ENCODE data around the gene TBC1D25.

TBC1D25 gene, protein sequence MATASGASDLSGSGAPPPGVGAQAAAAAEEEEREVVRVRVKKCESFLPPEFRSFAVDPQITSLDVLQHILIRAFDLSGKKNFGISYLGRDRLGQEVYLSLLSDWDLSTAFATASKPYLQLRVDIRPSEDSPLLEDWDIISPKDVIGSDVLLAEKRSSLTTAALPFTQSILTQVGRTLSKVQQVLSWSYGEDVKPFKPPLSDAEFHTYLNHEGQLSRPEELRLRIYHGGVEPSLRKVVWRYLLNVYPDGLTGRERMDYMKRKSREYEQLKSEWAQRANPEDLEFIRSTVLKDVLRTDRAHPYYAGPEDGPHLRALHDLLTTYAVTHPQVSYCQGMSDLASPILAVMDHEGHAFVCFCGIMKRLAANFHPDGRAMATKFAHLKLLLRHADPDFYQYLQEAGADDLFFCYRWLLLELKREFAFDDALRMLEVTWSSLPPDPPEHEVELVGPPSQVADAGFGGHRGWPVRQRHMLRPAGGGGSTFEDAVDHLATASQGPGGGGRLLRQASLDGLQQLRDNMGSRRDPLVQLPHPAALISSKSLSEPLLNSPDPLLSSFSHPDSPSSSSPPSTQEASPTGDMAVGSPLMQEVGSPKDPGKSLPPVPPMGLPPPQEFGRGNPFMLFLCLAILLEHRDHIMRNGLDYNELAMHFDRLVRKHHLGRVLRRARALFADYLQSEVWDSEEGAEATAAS

DNA sequence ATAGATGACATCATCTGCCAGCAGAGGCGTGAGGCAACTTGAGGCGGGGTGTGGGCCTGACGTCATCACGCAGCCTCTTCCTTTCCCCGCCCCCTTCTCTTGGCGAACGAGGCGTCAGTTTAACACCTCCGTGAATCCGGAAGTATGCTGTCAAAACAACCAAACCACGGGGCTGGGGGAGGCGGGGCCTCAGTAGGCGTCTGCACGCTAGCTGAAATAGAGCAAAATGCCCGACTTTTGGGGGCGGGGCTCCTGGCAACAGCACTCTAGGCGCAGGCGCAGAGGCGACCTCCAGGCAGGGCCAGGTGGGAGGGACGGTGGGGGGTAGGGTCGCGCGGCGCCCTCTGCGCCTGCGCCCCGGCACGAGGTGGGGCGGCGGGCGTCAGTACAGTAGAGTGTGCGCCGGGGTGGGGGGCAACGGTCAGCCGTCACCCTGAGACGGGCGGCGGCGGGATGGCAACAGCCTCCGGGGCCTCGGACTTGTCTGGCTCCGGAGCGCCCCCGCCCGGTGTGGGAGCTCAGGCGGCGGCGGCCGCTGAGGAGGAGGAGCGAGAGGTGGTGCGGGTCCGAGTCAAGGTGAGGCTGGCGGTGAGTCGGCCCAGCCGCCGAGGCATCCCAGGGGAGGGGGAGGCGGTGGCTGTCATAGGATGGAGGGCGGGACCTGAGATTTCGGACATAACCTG is at the start of gene TBC1D25:
TSS of gene TBC1D25 (plus strand) at position 370 of the 683 bp plus-strand sequence. CDS start at position 454, 84 bp downstream.
- peak; percentile 98 for DNase-seq

DNA sequence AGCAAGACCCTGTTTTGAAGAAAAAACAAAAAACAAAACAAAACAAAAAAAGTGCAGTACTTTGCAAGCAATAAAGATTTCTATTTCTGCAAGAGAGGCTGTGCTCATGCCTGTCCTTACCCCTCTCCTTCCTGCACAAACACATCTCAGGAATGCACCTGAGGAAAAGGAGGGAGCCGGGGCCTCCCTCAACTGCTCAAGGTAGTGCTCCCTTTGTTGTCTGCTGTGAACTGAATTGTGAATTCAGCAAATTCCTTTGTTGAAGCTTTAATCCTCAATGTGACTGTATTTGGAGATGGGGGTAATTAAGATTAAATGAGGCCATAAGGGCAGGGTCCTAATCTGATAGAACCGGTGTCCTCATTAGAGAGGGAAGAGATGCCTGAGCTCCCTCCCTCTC is 49.6 kb upstream of the TBC1D25 start:
- DNase-seq, result no peak

DNA sequence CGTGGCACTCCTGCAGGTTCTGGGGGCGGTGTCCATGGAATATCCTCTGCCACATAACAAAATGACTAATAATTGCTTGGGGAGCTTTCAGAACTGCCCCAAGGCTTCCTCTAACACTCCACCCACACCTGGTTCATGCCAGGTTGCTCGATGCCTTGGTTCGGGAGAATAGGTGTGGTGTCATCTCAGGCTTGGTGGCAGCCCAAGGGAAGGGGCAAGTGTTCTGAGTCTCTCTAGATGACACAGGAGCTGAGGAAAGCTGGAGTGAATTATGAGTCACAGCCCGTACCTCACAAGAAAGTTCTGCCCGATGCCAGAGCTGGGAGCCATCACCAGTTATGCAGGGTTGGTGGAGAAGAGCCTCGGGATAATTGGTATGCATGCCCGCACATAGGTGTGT is 48.9 kb upstream of the TBC1D25 start:
- no peak for DNase-seq

DNA sequence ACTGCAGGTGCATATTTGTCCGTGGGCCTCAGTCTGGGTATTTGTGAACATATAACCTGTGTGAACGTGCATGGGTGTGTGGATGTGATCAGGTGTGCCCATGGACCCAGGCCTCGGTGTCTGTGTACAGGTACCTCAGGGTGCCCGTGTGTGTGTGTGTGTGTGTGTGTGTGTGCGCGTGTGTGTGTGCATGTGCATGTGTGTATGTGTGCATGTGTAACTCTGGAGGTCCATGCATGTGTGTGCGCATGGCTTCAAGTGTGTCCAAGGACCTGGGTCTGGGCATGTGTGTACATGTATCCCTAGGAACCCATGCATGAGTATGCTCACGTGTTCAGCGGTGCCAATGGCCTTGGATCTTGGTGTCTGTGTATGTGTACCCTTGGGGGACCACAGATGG is 47.7 kb upstream of the TBC1D25 start:
- no peak for DNase-seq

DNA sequence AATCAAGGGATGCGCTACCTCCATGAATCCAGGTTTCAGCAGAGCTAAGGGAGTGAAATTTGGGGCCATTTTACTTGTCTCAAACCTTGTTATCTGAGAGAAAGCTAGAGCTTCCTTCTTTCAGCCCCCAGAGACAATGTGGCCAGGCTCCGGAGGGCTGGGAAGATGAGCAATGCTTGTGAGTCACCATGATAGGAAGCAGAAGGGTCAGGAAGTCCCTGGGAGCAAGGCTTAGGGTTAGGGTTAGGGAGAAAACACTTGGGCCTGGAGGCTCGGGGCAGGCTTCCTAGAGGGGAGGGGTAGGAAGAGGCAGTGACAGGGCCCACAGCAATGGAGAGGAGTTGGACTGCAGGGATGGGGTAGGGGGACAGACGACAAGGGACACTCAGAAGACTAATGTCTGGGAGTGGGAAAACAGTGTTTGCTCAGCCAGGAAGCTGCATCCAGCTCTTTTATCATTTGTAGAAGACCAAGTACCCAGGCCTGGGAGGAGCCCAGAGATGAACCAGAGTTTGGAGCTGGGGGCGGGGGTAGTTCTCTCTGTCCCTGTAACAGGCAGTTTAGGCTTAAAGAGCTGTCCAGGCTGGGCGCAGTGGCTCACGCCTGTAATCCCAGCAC is 47.1 kb upstream of the TBC1D25 start:
- no peak for DNase-seq

DNA sequence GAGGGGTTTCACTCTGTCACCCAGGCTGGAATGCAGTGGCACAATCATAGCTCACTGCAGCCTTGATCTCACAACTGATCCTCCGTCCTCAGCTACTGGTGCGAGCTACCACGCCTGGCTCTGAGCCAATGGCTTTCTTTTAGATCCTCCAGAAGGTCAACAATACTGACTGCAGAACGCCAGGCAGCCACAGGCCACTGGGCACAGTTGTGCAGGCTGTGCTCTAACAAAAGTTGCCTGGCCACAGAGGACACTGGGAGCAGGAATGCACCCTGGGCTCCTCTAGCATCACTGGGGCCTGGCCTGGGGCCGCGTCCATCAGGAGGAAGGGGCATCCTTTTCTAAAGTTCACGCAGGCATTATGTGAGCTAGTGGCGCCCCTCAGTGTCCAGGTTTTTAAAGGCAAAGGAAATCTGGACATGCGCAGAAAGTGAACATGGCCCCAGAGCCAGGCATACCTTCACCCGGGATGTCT is 45.6 kb upstream of the TBC1D25 start:
- no peak for DNase-seq

DNA sequence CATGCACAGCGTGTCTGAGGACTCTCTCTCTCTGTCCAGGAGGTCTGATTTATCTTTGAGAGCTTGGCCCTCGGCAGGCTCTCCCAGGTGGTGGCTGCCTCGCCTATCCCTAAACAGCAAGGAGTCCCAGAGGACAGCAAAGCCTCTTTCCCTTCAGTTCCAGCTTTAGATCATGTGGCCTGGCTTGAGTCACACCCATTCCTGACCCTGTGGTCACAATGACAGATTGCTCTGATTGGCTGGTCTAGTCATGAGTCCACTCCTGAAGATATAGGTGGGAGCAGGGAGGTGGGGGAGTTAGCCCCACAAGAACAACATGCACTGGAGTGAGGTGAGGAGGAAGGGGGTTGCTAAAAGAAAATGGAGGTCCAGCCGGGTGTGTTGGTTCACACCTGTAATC is 42.9 kb upstream of the TBC1D25 start:
- DNase-seq, result no peak

DNA sequence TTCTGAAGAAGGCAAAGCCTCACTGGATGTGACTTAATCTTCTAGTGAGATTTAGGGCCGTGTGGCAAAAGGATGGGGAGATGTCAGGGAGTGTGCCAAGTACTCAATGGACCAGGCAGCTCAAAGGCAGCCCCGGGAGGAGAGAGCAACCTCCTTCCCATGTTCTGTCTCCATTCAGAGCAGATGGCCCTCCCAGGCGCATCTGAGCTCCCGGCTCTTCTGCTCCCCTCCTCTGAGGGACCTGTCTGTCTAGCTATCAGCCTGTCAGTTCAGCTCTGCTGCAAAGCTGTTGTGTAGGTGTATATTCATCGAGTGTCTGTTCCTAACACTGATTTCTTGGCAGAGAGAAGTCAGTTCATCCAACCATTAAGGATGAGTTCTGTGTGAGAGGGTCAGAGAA is 41.6 kb upstream of the TBC1D25 start:
- DNase-seq, result no peak

DNA sequence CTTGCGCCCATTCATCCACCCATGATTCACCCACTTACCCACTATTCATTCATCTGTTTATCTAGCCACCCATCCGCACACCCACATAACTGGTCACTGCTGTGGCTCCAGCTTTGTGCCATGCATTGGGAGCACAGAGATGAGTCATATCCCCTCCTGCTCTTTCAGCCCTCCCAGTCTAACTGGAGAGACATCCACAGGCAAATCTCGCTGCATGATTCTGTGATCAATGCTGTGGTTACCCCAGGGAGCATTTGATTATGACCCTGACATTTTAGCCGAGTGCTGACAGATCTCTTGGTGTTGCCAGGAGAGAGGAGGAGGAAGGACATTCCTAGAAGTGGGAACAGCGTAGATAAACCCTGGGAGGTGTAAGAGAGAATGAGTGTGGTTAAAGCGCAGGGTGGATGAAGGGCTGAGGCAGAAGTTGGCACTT is 41.1 kb upstream of the TBC1D25 start:
- DNase-seq, result no peak

DNA sequence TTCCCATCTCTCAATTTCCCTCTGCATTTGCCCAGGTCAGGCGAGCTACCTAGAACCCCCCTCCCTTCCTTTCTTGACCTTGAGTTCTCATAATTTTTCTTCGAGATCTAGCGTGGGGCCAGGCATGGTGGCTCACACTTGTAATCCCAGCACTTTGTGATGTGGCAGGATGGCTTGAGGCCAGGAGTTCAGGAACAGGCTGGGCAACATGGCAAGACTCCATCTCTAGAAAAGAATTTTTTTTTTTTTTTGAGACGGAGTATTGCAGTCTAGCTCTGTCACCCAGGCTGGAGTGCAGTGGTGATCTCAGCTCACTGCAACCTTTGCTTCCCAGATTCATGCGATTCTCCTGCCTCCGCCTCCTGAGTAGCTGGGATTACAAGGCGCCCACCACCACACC is 35.3 kb upstream of the TBC1D25 start:
- no peak for DNase-seq

DNA sequence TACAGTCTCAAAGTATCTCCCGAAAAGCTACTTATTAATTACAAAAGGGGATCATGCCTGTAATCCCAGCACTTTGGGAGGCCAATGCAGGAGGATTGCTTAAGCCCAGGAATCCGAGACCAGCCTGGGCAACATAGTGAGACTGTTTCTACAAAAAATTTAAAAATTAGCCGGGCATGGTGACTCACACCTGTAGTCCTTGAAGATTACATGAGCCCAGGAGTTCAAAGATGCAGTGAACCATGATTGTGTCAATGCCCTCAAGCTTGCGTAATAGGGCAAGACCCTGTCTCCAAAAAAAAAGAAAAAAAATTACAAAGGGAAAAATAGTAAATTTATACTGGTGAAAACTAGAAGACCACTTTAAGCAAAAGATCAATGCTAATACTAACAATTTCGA is 34.0 kb upstream of the TBC1D25 start:
- DNase-seq, result no peak

DNA sequence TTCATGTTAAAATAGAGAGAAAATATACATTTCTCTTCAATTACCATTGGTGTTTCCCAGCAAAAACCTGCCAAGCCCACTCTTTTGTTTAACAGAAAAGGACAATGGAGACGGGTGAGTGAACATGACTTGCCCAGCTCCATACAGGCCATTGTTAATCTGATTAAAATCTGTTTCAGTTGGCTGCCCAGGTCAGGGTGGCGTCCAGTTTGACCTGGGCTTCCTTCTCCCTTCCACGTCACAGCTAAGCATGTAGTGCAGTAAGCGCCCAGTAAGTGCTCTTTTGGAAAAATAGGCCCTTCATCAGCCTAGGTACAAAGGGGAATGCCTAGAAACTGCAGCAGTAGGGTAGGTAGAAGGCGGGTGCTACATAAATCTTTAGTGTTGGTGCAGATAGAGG is 32.3 kb upstream of the TBC1D25 start:
- DNase-seq, result no peak

DNA sequence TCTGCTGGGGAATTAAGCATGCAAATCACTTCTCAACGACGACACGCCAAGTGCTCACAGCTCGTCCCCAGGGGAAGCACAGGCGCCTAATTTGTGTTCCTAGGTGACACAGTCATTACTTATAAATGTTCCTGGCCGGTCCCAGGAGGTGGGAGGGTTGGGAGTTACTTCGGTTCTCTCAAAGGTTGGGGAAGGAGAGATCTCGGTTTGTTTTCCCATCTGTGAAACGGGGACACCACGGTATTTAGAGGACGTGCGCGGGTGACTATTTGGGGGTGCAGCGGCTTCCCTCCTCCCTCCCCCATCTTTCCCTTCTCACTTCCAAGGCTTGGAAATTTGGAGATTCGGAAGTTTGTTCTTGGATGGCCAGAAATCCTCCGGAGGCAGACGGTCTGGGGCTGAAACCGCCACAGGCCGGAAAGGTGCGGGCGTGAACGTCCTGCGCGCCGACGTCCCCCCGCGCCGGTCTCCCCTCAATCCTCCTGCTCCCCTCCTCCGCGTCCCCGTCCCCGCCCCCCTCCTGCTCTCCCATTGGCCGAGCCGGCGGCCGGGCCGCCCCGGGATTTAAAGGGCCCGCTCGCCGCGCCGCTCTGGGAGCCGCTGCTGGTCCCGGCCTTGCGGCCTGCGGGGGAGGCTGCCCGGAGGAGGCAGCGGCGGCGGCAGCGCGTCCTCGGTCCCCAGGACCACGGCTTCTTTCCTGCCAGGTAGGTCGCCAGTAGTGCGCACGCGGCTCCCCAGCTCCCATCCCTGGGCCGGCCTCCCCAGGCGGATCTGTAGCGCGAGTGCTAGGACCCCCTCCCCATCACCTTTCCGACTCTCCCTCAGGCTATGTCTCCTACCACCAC is 30.9 kb upstream of the TBC1D25 start, which contains the start of gene PORCN:
TSS of gene PORCN (plus strand) at position 593 of the 845 bp plus-strand sequence. CDS start 829 bp downstream, outside the sequence.
- DNase-seq, result peak; percentile 74

DNA sequence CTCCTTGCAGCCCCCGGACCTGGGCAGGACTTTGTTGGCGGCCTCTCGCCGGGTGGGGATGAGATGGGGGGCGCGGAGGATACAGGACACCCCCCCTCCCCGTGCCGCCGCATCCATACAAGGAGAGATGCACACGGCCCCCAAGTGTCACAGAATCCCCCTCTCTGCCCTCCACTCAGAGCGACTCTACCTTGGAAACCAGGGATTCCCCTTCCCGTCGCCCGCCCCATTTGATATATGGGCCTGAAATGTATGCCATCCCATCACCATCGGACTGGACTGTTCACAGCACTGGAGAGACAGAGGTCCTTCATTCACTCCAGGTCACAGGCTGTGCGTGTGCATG is 30.3 kb upstream of the TBC1D25 start:
- DNase-seq, result no peak

DNA sequence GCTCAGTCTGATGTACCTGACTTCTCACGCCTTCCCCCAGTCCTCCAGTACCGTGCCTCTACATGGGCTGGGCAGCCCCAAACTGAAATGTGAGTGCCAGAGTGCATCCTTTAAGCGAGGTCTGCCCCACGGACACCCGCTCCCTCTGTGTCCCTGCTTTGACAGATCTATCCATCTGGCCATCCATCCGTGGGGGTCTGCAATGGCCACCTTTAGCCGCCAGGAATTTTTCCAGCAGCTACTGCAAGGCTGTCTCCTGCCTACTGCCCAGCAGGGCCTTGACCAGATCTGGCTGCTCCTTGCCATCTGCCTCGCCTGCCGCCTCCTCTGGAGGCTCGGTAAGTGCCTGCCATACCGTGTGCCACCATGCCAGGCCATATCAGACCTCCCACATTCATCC is 29.9 kb upstream of the TBC1D25 start:
- no peak for DNase-seq

DNA sequence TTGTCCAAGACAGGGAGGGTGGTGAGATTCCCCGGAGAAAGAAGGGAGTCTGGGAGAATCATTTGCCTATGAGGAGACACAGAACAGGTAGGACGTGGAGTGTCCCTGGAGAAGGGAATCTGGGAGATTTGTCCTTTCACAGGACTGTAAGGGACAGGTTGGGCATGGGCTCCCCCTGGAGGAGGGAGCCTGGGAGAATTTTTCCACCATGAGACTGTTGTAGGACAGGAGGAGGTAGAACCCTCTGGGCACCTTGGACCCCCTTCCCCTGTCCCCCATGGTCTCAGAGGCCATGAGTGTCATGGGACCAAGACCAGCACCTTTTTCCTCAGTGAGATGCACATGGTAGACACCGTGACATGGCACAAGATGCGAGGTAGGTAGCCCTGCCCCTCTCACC is 28.0 kb upstream of the TBC1D25 start:
- no peak for DNase-seq

DNA sequence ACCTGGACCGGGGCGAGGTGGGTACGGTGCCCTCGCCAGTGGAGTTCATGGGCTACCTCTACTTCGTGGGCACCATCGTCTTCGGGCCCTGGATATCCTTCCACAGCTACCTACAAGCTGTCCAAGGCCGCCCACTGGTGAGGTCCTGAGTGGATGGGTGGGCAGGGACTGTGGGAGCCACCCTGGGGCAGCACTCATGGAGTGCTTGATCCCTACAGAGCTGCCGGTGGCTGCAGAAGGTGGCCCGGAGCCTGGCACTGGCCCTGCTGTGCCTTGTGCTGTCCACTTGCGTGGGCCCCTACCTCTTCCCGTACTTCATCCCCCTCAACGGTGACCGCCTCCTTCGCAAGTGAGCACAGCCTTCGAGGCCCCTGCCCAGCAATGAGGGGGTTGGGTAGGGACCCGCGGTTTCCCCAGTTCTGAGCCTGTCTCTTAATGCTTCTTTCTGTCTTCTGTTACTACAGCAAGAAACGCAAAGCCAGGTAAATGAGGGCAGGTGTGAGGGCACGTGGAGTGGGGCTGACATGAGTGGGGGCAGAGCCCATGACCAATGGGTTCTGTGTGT is 27.1 kb upstream of the TBC1D25 start:
- DNase-seq, result no peak

DNA sequence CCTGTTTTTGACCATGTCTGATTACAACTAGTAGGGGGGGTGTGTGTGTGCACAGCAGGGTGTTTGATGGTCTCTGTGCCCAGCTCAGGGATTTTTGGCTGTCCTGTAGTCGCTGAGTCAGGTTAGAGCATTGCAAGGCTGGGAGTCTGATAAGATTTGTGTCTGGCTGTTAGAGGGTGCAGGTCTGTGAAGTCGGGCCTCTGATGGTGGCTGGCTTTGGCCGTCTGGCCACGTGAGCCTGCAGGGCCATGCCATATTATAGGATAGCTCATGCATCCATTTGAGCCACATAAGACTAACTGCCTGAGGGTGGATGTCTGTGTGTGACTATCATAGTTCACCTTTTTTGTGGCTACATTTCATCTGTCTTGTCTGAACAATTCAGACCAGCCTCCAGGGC is 25.8 kb upstream of the TBC1D25 start:
- DNase-seq, result no peak

DNA sequence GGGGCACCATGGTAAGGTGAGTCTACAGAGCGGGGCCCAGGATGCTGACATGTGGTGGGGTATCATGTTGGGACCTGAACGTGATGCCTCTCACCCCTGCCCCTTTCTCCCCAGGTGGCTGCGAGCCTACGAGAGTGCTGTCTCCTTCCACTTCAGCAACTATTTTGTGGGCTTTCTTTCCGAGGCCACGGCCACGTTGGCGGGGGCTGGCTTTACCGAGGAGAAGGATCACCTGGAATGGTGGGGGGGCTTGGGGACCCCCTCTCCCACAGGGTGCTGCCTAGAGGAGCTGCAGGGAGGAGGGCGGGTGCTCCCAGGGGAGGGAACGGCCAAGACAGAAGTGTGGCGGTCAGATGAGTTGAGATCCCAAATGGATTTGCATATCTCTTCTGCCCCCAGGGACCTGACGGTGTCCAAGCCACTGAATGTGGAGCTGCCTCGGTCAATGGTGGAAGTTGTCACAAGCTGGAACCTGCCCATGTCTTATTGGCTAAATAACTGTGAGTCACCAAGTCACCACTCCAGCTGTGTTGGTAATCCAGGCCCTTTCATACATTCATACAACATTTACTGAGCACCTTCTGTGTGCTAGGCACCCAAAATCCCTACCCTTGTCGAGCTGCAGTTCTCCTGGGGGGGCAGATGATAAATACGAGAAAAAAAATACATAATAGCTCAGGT is 25.2 kb upstream of the TBC1D25 start:
- DNase-seq, result no peak

DNA sequence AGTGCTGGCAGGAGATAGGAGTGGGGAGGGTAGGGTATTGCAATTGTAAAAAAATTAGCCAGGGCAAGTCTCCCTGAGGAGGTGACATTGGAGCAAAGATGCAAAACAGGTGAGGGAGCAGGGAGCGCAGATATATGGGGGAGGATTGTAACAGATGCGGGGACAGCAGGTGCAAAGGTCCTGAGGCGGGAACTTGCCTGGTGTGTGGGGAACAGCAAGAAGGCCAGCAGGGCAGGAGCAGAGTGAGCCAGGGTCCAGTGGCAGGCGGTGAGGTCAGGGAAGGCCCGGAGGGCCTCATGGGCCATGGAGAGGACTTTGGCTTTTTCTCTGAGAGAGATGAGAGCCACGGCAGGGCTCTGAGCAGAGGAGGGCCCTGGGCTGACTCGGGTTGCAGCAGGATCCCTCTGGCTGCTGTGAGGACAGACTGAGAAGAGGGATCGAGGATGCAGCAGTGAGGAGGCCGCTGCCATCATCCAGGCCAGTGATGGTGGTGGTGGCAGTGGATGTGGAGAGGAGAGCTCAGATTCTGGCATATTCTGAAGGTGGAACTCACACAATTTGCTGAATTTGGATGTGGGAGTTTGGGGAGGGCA is 24.6 kb upstream of the TBC1D25 start:
- DNase-seq, result no peak

DNA sequence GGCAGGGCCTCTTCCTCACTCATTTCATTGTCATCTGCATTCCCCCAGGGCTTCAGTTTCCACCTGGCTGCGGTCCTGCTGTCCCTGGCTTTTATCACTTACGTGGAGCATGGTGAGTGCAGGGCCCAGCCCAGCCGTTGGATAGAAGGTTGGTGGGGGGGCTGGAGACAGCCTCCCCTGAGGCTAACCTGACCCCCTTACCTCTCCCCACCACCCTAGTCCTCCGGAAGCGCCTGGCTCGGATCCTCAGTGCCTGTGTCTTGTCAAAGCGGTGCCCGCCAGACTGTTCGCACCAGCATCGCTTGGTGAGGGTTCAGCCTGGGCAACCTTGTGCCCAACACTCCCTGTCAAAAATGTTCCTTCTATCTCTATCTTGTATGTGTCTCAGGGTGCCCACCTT is 23.7 kb upstream of the TBC1D25 start:
- no peak for DNase-seq

All from CD4-positive, alpha-beta T cell treated with Interleukin-4 for 4 hours (primary cell).